Measurements from ENCODE around the gene SLC12A8.

SLC12A8 gene

DNA sequence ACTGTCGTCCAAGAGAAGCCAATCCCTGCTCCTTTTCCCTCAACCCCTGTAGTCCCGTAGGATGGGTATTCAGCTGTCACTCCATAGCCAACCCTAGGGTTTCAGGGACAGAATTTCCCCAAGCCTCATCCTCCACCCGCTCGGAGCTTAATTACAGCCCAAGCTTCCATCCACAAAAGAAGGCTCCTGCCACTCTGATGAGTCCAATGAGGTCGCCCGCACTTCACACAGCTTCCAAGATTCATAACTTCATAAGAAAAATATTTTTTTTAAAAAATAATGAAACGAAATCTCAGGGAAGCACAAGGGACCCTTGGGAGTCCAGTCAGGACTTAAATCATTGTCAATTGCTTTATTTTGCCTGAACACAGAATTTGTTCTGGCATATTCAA is 75.6 kb downstream of the SLC12A8 start:
- DNase-seq: no peak

DNA sequence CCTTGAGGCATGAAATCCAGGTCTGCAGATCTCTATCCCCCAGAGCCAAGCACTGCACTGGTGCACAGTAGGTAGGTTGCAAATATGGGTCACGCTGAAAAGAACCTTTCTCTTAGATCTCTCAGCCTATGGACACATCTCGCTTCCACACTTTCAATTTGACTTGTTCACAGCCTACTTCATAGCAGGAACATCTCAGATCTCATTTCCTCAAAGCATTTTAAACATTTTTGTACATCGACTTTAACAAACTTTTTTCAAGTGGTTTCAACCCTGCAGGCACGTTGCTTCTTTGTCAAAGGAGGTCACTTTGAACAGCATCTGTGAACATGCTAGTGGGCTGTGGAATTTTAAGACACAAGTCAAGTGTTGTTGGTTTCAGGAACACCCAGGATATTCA is 76.0 kb downstream of the SLC12A8 start:
- no peak for DNase-seq

DNA sequence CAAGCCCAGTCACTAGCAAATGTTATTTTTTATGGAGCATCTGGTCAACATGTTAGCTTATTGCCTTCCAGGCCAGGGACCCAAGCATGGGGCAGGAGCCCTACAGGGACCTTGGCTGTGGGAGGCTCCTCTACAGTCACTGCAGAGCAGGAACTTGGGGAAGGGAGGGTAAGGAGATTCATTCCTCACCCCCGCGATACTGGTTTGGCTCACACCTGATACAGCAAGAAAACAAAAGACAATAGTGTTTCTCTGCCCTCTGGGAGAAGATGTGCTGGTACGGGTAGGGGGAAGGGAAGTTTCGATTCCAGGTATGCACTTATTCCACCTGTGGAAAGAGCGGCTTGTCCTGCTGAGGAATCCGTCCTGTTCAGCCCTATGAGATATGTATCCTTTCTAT is 77.6 kb downstream of the SLC12A8 start:
- DNase-seq: no peak

DNA sequence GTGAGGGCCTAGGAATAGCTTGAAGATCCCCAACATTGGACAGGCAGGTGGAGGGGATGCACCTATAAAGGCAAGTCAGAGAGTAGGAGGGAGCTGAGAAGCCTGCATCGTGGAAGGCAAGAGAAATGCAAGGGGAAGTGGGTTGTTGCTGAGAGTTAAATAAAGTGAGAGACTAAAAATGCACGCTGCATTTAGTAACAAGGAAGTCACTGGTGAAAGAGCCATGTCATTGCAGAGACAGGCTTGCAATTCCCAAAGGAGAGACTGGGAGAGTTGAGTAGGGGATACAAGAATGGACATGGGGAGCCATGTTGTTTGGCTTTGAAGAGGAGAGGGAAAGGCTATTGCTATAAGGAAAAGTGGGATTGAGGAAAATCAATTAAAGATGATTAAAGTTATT is 79.7 kb downstream of the SLC12A8 start:
- no peak for DNase-seq

- DNase-seq: peak; percentile 100
Observed at GRCh38 chr3:125129512-125129997, 83.0 kb downstream of the SLC12A8 start.

GRCh38 chr3:125128861-125129501 is 83.6 kb downstream of the SLC12A8 start:
- DNase-seq: peak; percentile 98

- DNase-seq: no peak
Observed at GRCh38 chr3:125126323-125126722, 86.2 kb downstream of the SLC12A8 start.

DNA sequence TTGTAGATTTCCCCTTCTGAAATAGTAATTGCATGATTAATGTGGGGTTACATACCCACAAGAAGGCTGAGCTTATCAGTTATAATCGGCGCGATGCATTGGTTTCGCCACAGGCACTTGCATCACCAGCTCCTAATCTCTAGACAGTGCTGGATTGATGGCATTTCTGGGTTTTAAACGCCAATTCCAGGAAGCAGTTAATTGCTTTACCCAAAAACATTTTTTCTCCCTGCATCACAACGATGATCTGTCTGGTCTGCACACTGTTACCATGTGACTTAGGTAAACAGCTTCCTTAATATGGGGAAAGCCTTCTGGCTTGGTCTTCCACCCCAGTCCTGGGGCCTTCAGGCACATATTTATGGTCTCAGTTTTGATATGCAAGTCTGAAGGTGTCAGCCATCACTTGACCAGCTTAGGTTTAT is 86.7 kb downstream of the SLC12A8 start:
- peak; percentile 100 for DNase-seq

GRCh38 chr3:125123451-125124305 is 88.9 kb downstream of the SLC12A8 start:
- peak; percentile 91 for DNase-seq

DNA sequence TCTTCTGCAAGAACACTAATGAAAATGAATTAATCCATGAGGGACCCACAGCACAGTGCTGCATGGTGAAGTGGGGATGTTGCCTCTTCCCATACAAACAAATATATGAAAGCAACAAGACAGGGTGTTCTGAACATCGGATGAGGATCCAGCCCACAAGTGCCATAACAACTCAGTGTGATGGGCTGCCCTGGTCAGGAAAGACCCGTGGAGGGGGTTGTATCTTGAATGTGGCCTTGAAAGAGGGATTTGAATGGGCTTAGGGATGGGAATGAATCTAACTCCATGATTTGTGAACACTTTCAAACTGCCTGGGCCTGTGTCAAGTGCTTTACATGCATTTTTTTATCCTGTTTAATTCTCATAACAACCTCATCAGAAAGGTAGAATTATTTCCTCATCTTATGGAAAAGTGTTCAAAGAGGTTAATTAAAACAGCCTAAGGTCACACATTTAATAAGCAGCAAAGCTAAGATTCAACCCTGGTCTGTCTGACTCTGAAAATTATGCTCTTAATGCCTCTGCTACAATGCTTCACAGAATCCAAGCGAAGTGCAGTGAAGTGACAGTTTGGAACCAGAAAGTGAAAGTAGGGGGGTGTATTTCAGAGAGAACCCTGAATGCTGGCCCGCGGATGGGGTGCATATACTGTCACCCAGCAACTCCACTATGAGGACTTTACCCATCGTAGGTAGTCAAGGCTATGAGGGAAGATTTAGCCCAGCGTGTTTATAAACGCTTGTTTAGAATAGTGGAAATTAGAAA is 91.1 kb downstream of the SLC12A8 start:
- no peak for DNase-seq

DNA sequence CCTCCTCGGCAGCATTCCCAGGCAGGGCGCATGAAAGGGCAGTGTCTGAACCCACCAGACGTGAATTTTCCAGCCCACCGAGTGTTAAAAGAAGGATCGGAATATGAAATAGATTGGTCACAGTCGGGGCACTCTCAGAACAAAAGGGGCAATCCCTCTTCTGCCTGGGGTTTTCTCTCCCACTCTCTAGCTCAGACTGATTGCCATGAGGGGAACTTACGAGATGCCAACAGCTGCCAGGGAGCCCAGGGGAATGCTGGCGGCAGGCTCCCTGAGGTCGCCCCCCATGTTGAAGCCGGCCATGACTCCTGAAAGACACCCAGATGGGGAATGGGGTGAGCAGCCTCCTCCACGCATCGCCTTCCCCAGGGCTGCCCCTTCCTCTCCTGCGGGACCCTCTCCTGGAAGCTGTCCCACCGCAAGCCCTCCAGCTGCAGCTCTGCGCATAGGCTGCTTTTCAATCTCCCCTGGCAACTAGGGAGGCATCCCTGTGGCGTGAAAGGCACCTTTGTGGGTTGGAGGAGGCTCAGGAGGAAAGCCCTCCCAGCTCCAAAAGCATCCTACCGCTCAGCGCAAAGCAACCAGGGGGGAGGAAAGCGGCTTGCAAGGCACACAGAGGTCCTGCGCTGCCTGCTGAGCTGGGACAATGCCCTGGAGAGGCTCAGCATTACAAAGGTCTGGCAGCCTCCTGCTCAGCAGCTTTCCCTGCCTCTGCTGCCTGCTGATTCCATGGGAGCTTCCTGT is 92.0 kb downstream of the SLC12A8 start:
- DNase-seq: peak; percentile 56

DNA sequence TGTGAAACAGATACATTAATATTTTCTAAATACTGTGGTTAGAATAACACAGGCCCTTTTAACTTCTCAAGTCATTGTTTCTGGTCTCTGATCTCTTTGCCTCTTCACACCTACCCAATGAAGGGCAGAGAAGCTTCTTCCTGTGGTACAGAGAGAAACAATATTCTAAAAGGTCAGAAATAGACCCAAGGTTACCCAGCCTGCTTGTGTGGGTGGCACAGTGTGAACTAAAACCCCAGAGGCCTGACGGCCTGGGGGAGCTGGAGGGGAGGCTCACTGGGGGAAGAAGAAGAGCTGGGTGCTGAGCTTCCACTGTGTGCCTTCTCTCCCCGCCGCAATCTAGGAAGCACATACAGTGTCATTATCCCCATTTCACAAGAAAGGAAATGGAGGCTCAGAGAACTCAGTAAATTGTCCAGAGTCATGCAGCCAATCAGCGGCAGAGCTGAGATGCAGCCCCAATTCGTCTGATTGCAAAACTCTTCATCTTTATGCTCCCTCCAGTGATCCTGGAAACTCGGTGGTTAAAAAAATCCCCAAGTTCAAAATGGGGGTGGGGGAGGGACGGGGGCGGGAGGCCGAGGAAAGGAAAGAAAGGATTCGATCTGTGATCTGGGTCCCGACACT is 92.7 kb downstream of the SLC12A8 start:
- DNase-seq: peak; percentile 80

GRCh38 chr3:125118600-125118999 is 93.9 kb downstream of the SLC12A8 start:
- DNase-seq: no peak

DNA sequence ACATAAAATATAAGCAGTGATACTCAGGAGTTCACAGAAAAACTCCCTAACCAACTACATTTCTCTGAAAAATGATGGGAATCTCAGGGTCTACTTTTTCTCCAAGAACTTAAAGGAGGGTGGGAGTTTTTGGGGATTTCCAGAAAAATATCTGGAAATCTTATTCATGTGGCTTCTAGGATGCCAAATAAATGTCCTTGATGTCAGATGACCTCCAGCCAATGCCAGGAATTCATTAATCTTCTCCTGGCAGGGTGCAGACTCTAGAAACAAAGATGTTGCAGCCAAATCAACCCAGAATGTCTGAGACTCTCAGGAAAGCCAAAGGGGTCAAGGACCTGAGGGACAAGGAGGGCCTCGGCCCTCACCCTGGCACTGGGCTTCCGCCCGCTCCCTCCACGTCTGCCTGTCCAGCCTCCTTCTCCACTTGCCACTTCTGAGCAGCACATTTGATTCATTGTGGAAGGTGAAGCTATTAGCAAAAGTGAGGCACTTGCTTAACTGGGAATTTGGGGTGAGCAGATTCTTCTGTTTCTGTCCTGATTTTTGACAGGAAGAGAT is 94.8 kb downstream of the SLC12A8 start:
- no peak for DNase-seq

DNA sequence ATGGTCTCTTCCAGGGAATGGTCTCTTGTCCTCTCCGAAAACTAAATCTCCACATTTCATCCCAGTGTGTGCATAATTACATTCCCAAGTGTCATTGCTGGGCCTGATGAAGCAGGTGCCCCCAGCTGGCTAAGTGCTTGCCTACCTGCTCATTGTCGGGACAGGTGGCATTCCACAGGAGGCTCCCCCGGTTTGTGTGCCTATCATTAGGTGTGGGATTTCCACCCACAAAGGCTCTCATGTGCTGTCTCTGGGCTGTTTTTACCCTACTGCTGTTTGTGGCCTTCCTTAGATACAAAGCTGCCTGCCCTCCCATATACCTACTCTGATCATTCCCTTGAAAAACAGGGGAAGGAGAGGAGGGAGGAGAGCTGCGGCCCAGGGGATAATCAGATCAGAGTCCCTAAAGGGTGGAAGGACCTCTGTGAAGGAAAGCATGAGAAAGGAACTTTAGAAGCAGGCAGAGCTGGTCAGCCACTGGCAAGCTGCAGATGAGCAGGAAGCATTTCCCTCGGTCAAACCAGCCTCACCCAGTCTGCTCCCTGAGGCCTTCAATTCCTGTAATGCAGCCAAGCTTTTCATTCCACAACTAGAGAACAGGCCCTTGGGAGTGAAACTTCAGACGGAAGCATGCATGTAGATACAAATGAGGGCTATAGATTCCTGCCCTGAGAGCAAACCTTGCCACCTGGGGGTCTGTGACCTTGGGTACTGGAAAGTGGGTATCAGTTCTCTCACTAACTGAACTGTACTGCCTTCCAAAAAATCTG is 96.1 kb downstream of the SLC12A8 start:
- DNase-seq: peak; percentile 75

- peak; percentile 66 for DNase-seq
Observed at GRCh38 chr3:125115640-125116039, 96.9 kb downstream of the SLC12A8 start.

- no peak for DNase-seq
Observed at GRCh38 chr3:125112981-125113380, 99.6 kb downstream of the SLC12A8 start.

GRCh38 chr3:125110876-125111480 is 101.6 kb downstream of the SLC12A8 start:
- DNase-seq: no peak

DNA sequence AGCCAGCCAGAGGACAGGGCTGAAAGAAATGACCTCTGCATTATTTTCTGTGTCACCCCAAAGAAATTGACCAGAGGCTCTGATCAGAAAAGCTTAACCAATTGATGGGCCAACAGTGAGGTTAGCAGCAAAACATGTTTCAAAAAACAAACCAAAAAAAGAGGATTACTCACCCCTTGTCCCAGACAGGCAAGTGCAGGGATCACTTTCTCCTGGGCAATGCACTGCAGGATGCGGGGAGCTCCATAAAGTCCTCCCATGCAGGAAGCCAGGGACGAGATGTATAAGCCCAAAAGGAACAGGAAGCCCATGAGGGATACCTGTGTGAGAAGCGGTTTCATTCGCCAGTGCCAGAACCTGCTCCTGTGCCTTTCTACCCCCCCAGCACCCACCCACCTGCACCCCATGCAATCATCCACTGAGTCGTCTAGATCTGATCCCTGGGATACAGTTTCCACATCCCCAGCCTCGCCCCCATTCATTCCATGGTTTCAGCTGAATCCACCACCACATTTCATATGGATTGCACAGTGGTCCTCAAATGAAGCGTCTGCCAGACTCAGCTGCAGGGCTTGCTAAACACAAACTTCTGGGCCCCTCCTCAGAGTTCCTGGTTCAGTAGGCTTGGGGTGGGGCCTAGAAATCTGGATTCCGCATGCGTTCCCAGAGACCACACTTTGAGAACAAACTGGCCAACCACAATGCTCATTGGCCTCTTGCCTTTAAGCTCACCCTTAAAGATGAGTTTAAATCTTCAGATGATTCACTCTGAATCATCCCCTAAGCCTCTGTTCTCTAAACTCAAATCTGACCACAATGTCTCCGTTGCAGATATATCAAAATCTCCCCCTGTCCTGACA is 102.3 kb downstream of the SLC12A8 start:
- DNase-seq: peak; percentile 98

DNA sequence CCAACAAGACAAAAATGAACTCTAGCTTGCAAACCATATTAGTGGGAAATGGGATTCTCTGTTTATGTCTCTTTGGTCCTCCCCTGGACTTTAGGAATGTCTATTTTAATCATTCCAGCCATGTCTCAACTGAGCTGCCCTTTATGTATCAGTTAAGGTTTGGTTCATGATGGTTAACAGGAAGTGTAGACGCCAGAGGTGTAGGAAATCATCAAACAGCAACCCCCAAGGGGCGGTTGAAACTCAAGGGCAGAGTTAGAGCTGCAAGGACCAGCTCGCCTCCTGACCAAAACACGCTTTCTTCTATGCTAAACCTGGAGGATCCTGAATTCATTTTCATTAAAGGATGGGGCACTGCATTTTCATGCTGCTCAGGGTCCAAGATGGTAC is 103.0 kb downstream of the SLC12A8 start:
- DNase-seq: no peak

All from fibroblast of skin of right quadriceps (primary cell).